Right ventricle myocardium inferior (tissue), 1 donor: Measurements from ENCODE around the gene SLC5A10. TPM values are rescaled to one million over a fixed set of nuclear protein-coding genes. Genes with fewer than 3 reads are reported as not detected.
A peak's percentile ranks its signal among the peaks of the same experiment; 100 is the strongest.
"Not testable (repeated sequence)": the region's sequence is repeated elsewhere in the genome, so short reads cannot be mapped to it uniquely, and the experiment has no call there.

Experiments used
- ATAC-seq: fragments of 200-7000 bp; cut with Tn5 transposase; one replicate; pipeline ENCODE4 v1.9.1; 2020; ENCODE audit warnings: mild to moderate bottlenecking, moderate library complexity
- DNase-seq: peaks from one replicate; pipeline ENCODE4 v3.0.0; 2021; ENCODE audit errors: missing footprints
- intact Hi-C: fragments of 100-400 bp; cut with DNase I; formaldehyde crosslinking; loops from one replicate; pipeline ENCODE4 v1.11.0; 2022
- total RNA-seq: library from RNA; stranded (reverse); fragmentation: NEBNext Ultra II Directional; extraction: Animal tissue kit (Norgen Biotek cat#: 25700); gene quantifications from one replicate; pipeline ENCODE4 v1.2.1, GENCODE V29; 2021
- donor health status: DM: no; HTN: yes; CAD: no; lungs with severe emphysema.

SLC5A10 gene
- total RNA-seq, 1 donor from 2014 or later = not detected

- ATAC-seq, DNase-seq, intact Hi-C loops: not testable (repeated sequence)
Observed at GRCh38 chr17:19047510-19047909, 95.5 kb downstream of the SLC5A10 start.

DNA sequence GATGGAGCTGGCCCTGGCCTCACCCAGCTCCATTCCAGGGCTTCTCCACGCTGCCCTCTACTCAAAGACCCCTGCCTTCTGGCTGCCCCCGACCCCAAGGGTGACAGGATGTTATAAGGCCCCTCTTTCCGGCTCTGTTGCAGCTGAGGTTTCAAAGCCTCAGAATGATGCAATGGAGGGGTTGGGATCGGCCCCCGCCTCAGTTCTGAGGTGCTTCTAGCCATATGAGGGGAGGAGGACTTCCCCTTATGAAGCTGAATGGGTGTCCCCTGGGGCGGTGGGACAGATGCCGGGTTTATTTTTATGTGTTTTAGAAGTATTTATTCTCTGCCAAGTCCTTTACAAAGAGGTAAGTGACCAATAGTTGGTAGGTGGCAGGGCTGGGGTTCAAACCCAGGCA, 96.9 kb downstream of the SLC5A10 start:
- DNase-seq, intact Hi-C loops, ATAC-seq: not testable (repeated sequence)

GRCh38 chr17:19055447-19055846, 103.5 kb downstream of the SLC5A10 start:
- intact Hi-C loops, DNase-seq: not testable (repeated sequence)
- peak; percentile 48 for ATAC-seq

DNA sequence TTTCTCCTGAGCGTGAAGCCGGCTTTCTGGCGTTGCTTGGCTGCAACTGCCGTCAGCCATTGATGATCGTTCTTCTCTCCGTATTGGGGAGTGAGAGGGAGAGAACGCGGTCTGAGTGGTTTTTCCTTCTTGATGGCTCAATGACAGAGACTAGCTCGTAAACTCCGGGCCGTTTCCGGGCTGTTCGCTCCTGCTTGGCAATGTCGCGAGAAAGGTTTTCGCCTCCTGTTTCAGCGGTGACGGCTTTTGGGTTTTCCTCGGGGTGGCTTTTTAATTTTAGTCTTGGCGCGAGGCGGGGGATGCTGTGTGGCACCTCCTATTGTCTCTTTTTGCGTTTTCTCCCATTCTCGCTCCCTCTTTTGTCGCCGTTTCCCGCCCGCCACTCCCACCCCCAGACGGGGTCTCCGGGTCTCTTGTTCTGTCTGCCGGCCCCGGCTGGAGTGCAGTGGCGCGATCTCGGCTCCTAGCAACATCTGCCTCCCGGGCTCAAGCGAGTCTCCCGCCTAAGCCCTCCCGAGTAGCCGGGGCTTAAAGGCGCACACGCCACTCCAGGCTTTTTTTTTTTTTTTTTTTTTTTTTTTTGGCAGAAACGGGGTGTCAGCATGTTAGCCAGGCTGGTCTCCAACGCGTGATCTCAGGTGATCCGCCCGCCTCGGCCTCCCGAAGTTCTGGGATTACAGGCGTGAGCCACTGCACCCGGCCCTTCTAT, 110.2 kb downstream of the SLC5A10 start:
- peak; percentile 67 for DNase-seq
- ATAC-seq, intact Hi-C loops: not testable (repeated sequence)

DNA sequence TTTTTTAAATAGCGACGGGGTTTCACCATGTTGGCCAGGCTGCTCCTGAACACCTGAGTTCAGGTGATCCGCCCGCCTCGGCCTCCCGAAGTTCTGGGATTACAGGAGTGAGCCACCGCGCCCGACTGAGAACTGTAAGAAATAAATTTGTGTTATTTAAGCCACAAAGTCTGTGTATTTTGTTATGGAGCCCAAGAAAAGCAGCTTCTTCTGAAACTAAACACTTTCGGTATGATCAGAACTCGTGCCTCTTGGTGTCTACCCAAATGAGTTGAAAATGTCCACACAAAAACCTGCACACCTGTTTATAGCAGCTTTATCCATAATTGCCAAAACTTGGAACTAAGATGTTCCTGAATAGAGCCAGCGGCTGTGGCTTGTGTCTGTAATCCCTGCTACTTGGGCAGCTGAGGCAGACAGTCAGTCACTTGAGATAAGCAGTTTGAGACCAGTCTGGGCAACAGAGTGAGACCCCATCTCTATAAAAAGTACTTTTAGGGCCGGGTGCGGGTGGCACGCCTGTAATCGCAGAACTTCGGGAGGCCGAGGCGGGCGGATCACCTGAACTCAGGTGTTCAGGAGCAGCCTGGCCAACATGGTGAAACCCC, 110.9 kb downstream of the SLC5A10 start:
- intact Hi-C loops, DNase-seq: not testable (repeated sequence)
- ATAC-seq = peak; percentile 94

DNA sequence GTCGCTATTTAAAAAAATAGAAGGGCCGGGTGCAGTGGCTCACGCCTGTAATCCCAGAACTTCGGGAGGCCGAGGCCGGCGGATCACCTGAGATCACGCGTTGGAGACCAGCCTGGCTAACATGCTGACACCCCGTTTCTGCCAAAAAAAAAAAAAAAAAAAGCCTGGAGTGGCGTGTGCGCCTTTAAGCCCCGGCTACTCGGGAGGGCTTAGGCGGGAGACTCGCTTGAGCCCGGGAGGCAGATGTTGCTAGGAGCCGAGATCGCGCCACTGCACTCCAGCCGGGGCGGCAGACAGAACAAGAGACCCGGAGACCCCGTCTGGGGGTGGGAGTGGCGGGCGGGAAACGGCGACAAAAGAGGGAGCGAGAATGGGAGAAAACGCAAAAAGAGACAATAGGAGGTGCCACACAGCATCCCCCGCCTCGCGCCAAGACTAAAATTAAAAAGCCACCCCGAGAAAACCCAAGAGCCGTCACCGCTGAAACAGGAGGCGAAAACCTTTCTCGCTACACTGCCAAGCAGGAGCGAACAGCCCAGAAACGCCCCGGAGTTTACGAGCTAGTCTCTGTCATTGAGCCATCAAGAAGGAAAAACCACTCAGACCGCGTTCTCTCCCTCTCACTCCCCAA, 111.5 kb downstream of the SLC5A10 start:
- DNase-seq = peak; percentile 82
- intact Hi-C loops = not testable (repeated sequence)
- ATAC-seq = peak; percentile 44

DNA sequence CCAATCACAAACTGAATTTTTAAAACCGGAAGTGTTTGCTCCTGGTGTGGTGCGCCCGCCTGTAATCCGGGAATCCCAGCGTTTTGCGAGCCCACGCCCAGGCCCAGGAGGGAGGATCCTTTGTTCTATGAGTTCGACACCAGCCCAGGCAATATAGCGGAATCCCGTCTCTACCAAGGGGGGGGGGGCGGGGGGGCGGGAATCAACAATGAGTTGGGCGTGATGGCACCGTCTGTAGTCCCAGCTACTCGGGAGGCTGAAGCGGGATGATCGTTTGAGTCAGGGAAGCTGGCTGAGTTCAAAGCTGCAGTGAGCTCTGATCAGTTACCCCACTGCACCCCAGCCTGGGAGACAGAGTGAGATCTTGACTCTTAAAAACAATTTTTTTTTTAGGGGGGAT, 112.4 kb downstream of the SLC5A10 start:
- ATAC-seq, intact Hi-C loops, DNase-seq: not testable (repeated sequence)

GRCh38 chr17:19070318-19071168, 118.6 kb downstream of the SLC5A10 start:
- DNase-seq, intact Hi-C loops: not testable (repeated sequence)
- peak; percentile 98 for ATAC-seq

Other genes starting within 250 kb of the SLC5A10 start
- gene FBXW10, start 208.1 kb upstream of the SLC5A10 start, total RNA-seq = not detected
- 24.3 TPM for gene TVP23B, start 171.0 kb upstream of the SLC5A10 start, total RNA-seq
- gene PRPSAP2, start 94.0 kb upstream of the SLC5A10 start, total RNA-seq = 15.9 TPM
- 2.7 TPM for gene FAM83G, start 52.6 kb downstream of the SLC5A10 start, total RNA-seq
- gene GRAP, start 94.8 kb downstream of the SLC5A10 start, total RNA-seq = 2.0 TPM
- 1.2 TPM for gene GRAPL, start 175.4 kb downstream of the SLC5A10 start, total RNA-seq